PC-9 (cell line): Measurements from ENCODE around the gene APBB1IP. TPM values are rescaled to one million over a fixed set of nuclear protein-coding genes. Genes with fewer than 3 reads are reported as not detected.
A peak's percentile ranks its signal among the peaks of the same experiment; 100 is the strongest.

Experiments
- Bru-seq: library from RNA; stranded (reverse); fragments of 400-500 nt; gene quantifications from one replicate; lab custom pipeline; 2021; lab: Mats Ljungman, UMichigan
- BruChase-seq, 2 experiments: library from RNA; stranded (reverse); fragments of 400-500 nt; gene quantifications; one replicate each; lab custom pipeline; 2021; lab: Mats Ljungman, UMichigan
- BruUV-seq: library from RNA; stranded (reverse); fragments of 400-500 nt; replicated peaks from 2 replicates; lab custom pipeline; 2021; lab: Mats Ljungman, UMichigan
- CTCF ChIA-PET: fragments of 300-600 bp; sonication (Branson Sonifier 250); formaldehyde crosslinking; loops from one replicate; lab custom pipeline; 2022; ENCODE audit warnings: antibody characterized with exemption; lab: Charles Lee
- POLR2A ChIA-PET: fragments of 300-600 bp; sonication (Branson Sonifier 250); formaldehyde crosslinking; loops from one replicate; lab custom pipeline; 2022; ENCODE audit warnings: antibody characterized with exemption; ENCODE audit not compliant: unreplicated experiment; lab: Charles Lee
- DNase-seq, 2 experiments: peaks; one replicate each; pipeline versions ENCODE4 v3.0.0 to v3.0.0-alpha.2; 2015 to 2022; ENCODE audit warnings: mixed read lengths in 1 of 2
- H2AFZ ChIP-seq: fragments of 200-600 bp; sonication (generic); 2 replicates; pipeline ENCODE4 v1.8.1; 2017; ENCODE audit warnings: antibody characterized with exemption
- H3F3A ChIP-seq: fragments of 200-600 bp; sonication (generic); 2 replicates; pipeline ENCODE4 v1.8.1; 2017; ENCODE audit warnings: antibody characterized with exemption, mild to moderate bottlenecking, low read depth; ENCODE audit not compliant: insufficient read depth
- H3K27ac ChIP-seq: fragments of 200-600 bp; sonication (generic); 2 replicates; pipeline ENCODE4 v1.6.1; 2016; ENCODE audit warnings: mixed run types
- H3K27me3 ChIP-seq: fragments of 200-600 bp; sonication (generic); 2 replicates; pipeline ENCODE4 v1.6.1; 2016; ENCODE audit warnings: low read depth, mixed run types; ENCODE audit not compliant: insufficient read depth
- H3K36me3 ChIP-seq: fragments of 200-600 bp; sonication (generic); 2 replicates; pipeline ENCODE4 v1.6.1; 2016; ENCODE audit warnings: low read depth, mixed run types
- H3K4me1 ChIP-seq: fragments of 200-600 bp; sonication (generic); replicated peaks from 2 replicates; pipeline ENCODE4 v1.6.1; 2016; ENCODE audit warnings: mixed run types; ENCODE audit not compliant: insufficient read depth
- H3K4me2 ChIP-seq: fragments of 200-600 bp; sonication (generic); 2 replicates; pipeline ENCODE4 v1.6.1; 2017; ENCODE audit warnings: mixed run types
- H3K4me3 ChIP-seq: fragments of 200-600 bp; sonication (generic); 2 replicates; pipeline ENCODE4 v1.6.1; 2016; ENCODE audit warnings: mixed run types
- H3K79me2 ChIP-seq: fragments of 200-600 bp; sonication (generic); 2 replicates; pipeline ENCODE4 v1.6.1; 2017; ENCODE audit warnings: low read depth, mixed run types
- H3K9me2 ChIP-seq: fragments of 200-600 bp; sonication (generic); 2 replicates; pipeline ENCODE4 v1.8.1; 2017; ENCODE audit warnings: mild to moderate bottlenecking; ENCODE audit not compliant: insufficient read depth
- H3K9me3 ChIP-seq: fragments of 200-600 bp; sonication (generic); 2 replicates; pipeline ENCODE4 v1.8.1; 2016; ENCODE audit warnings: low read depth; ENCODE audit not compliant: insufficient read depth
- H4K20me1 ChIP-seq: fragments of 200-600 bp; sonication (generic); 2 replicates; pipeline ENCODE4 v1.8.1; 2017; ENCODE audit not compliant: insufficient read depth
- CTCF ChIP-seq: fragments of 200-600 bp; sonication (generic); conservative IDR thresholded peaks from 2 replicates; pipeline ENCODE4 v1.6.1; 2017; ENCODE audit warnings: mixed run types, antibody characterized with exemption, mild to moderate bottlenecking, moderate library complexity
- EZH2 ChIP-seq: fragments of 200-600 bp; sonication (generic); IDR thresholded peaks from 2 replicates; pipeline ENCODE4 v1.8.0; 2017; ENCODE audit warnings: antibody characterized with exemption, low read depth
- intact Hi-C: fragments of 100-400 bp; cut with micrococcal nuclease; formaldehyde crosslinking; loops from one replicate; pipeline ENCODE4 v1.10.0; 2022; ENCODE audit not compliant: unreplicated experiment
- long read RNA-seq: library from polyadenylated mRNA; stranded (forward); transcript quantifications from one replicate; pipeline ENCODE4 v2.0.0, GENCODE V29; 2022
- total RNA-seq: library from RNA; stranded (reverse); gene quantifications from 2 replicates; pipeline ENCODE4 v1.2.3, GENCODE V29; 2021

APBB1IP gene, protein sequence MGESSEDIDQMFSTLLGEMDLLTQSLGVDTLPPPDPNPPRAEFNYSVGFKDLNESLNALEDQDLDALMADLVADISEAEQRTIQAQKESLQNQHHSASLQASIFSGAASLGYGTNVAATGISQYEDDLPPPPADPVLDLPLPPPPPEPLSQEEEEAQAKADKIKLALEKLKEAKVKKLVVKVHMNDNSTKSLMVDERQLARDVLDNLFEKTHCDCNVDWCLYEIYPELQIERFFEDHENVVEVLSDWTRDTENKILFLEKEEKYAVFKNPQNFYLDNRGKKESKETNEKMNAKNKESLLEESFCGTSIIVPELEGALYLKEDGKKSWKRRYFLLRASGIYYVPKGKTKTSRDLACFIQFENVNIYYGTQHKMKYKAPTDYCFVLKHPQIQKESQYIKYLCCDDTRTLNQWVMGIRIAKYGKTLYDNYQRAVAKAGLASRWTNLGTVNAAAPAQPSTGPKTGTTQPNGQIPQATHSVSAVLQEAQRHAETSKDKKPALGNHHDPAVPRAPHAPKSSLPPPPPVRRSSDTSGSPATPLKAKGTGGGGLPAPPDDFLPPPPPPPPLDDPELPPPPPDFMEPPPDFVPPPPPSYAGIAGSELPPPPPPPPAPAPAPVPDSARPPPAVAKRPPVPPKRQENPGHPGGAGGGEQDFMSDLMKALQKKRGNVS
- total RNA-seq (not detected in 2 replicates), Bru-seq, nascent RNA (percentile 11 among the genes with signal in this experiment), BruChase-seq, experiment 1, labeled RNA remaining after a 2-hour chase (percentile 11 among the genes with signal in this experiment), BruChase-seq, experiment 2, labeled RNA remaining after a 6-hour chase (percentile 8 among the genes with signal in this experiment)
- long read RNA-seq: 0 reads

- POLR2A ChIA-PET: interaction anchor here (0.6 kb wide), 1 partner anchor 303 kb away, joined by 3 read pairs; no protein-coding TSS in a partner anchor
- no peak within 1 kb of the TSS for H3K27ac ChIP-seq
- CTCF ChIA-PET: no interaction called here
- no peak within 1 kb of the TSS for H3K4me2 ChIP-seq
- peaks cover 19% of the 10 kb centered on the region for H3K27me3 ChIP-seq
- H3K4me3 ChIP-seq: no peak within 1 kb of the TSS
- no peaks in the 10 kb centered on the region for H3K79me2 ChIP-seq
- H3K9me3 ChIP-seq: no peaks in the 10 kb centered on the region
- H3K9me2 ChIP-seq: no peaks in the 10 kb centered on the region
- no peaks in the 10 kb centered on the region for H3K4me1 ChIP-seq
- H4K20me1 ChIP-seq: no peaks in the 10 kb centered on the region
- H2AFZ ChIP-seq: no peak within 1 kb of the TSS
- intact Hi-C loops: no loop called here
- TF ChIP-seq CTCF (no peak), EZH2 (no peak)
- BruUV-seq: no TSS peak
- no peaks in the 10 kb centered on the region for H3F3A ChIP-seq
- no peak for DNase-seq
- no peaks in the 10 kb centered on the region for H3K36me3 ChIP-seq
These were observed at the start of gene APBB1IP for GRCh38 chr10:26437637-26438461. Gene APBB1IP (plus strand): TSS chr10:26438341. CDS start chr10:26492327, 53,986 bp downstream.

GRCh38 chr10:26389533-26389932, 48.6 kb upstream of the APBB1IP start:
- ChIA-PET CTCF (no interaction called here), POLR2A (no interaction called here)
- Histone ChIP-seq H3K27me3 (peaks cover 10% of the 10 kb centered on the region; the same call in 1 of the 2 replicates), H3K9me2 (no peaks in the 10 kb centered on the region), H3K4me2 (no peak overlapping the region), H3K36me3 (no peaks in the 10 kb centered on the region), H3K4me1 (no peaks in the 10 kb centered on the region), H4K20me1 (no peaks in the 10 kb centered on the region; the same call in 1 of the 2 replicates), H3K79me2 (no peaks in the 10 kb centered on the region), H2AFZ (no peak overlapping the region), H3K4me3 (no peak overlapping the region), H3K27ac (no peak overlapping the region), H3F3A (no peaks in the 10 kb centered on the region), H3K9me3 (no peaks in the 10 kb centered on the region)
- no peak for DNase-seq
- BruUV-seq: no TSS peak
- intact Hi-C loops: no loop called here
- no peak for TF ChIP-seq EZH2
- TF ChIP-seq CTCF: no peak
